Activated CD4-positive, alpha-beta memory T cell treated with anti-CD3 and anti-CD28 coated beads, Interleukin-2, amount 10 ng/mL, durations not matched to agents 7 days and 5 days (primary cell): ENCODE results near the gene LVRN. TPM values are rescaled to one million over a fixed set of nuclear protein-coding genes. Genes with fewer than 3 reads are reported as not detected.

Experiments used
- CTCF ChIA-PET: fragments of 350-600 bp; sonication (Branson Sonifier 250); formaldehyde crosslinking; loops from one replicate; lab custom pipeline; 2021; ENCODE audit warnings: antibody characterized with exemption, inconsistent platforms; lab: Charles Lee
- POLR2A ChIA-PET: fragments of 350-600 bp; sonication (Branson Sonifier 250); formaldehyde crosslinking; loops from one replicate; lab custom pipeline; 2021; ENCODE audit warnings: antibody characterized with exemption; lab: Charles Lee
- DNase-seq: peaks from one replicate; pipeline ENCODE4 v3.0.0-alpha.2; 2020
- H3K27ac Mint-ChIP-seq: one replicate; pipeline ENCODE4 v1.8.0; 2021; ENCODE audit warnings: mild to moderate bottlenecking, mixed read lengths
- H3K27me3 Mint-ChIP-seq: one replicate; pipeline ENCODE4 v1.8.0; 2021; ENCODE audit warnings: mixed read lengths
- H3K36me3 Mint-ChIP-seq: one replicate; pipeline ENCODE4 v1.8.0; 2021; ENCODE audit warnings: low read depth, mixed read lengths
- H3K4me1 Mint-ChIP-seq: one replicate; pipeline ENCODE4 v1.8.0; 2021; ENCODE audit warnings: mixed read lengths
- H3K4me3 Mint-ChIP-seq: one replicate; pipeline ENCODE4 v1.8.0; 2021; ENCODE audit warnings: mild to moderate bottlenecking, mixed read lengths
- H3K9me3 Mint-ChIP-seq: one replicate; pipeline ENCODE4 v1.8.0; 2021; ENCODE audit warnings: mixed read lengths
- total RNA-seq, 2 experiments: library from RNA; stranded (reverse); gene quantifications; one replicate each; pipeline ENCODE4 v1.2.3, GENCODE V29; 2021

LVRN gene
- total RNA-seq, 2 experiments from 2014 or later, result 0.13 TPM; not detected in 1

DNA sequence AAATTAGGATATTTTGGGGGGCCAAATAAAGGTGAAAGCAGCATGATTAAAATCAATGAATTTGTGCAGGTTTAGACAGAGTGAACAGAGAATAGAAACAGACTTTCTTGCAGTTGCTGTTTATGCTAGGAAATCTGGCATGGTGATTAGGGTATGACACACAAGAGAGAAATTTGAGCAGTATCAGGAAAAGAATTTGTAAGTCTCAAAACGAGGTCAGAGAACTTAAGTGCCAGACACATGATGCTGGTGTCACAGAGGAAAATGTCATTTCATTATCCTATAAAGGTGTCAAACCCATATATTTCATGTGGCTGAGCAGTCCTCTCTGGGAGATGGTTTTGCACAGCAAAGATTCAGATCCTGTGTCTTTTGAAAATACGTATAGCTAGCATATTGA lies 15.7 kb downstream of the LVRN start:
- H3K4me3 Mint-ChIP-seq, result no peak overlapping the region
- CTCF ChIA-PET, result no interaction called here

DNA sequence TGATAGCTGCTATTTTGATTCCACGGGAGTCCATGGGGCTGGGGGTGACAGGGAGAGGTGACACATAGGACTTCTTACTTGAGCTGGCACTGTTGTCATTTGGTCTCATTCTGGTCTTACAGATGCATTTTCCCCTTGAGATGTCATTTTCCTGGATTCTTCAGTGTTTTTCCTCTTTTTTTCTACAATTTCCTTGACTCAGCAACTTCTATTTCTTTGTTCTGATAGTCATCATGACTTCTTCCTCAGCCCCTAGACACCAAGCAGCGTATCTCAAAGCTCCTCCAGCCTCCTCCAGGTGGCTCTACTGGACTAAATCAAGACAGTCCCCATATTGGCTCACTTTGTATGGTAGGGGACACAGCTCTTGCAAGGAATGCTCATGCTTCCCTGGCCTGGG lies 16.5 kb downstream of the LVRN start:
- CTCF ChIA-PET, result no interaction called here
- H3K9me3 Mint-ChIP-seq, result no peaks in the 10 kb centered on the region
- no peak for DNase-seq
- no peak overlapping the region for H3K27ac Mint-ChIP-seq
- POLR2A ChIA-PET, result no interaction called here
- peaks cover 21% of the 10 kb centered on the region for H3K27me3 Mint-ChIP-seq
- peaks cover 9% of the 10 kb centered on the region for H3K4me1 Mint-ChIP-seq
- no peak overlapping the region for H3K4me3 Mint-ChIP-seq
- no peaks in the 10 kb centered on the region for H3K36me3 Mint-ChIP-seq

More for the DNA sequence above, 15.7 kb downstream of the LVRN start:
- no peaks in the 10 kb centered on the region for H3K9me3 Mint-ChIP-seq
- H3K27me3 Mint-ChIP-seq, result peaks cover 23% of the 10 kb centered on the region
- H3K27ac Mint-ChIP-seq, result no peak overlapping the region
- no peaks in the 10 kb centered on the region for H3K36me3 Mint-ChIP-seq
- peaks cover 9% of the 10 kb centered on the region for H3K4me1 Mint-ChIP-seq
- POLR2A ChIA-PET, result no interaction called here
- no peak for DNase-seq

DNA sequence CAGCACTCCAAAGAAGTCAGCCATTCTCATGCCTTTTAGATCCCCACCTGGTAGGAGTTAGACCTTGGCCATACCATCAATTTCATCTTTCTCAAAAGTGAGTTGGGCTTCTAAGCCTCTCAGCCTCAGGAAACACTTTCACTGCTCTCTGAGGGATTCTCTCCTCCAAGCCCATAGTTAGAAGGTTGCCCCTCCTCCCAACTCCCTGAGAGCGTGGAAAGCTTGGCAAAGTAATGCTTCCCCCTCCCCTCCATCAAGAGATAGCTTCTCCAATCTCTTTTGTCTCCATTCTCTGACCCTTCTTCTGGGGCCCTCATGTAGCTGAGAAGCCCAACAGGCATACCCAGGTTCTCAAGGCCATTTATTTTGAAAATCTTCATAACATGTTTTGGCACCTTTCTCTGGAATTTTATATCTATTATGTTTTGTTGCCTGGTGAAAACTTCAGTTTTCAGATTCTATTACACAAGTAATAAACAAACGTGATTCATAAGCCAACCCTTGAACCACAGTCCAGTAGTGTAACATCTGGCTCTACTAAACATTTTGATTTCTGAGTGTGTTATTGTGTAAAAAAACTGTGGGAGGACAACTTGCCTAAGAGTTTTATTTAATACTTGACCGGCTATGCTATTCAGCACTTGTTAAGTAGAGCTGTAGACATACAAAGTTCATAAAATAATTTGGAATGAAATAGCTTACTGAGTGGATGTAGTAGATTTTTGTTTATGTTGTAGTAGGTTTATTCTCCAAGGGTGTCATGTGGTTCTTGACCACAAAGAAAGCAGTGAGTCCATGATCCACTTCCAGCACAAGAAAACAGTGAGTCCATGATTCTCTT lies 17.1 kb downstream of the LVRN start:
- ChIA-PET CTCF (no interaction called here), POLR2A (no interaction called here)
- H3K27ac Mint-ChIP-seq, result no peak overlapping the region
- no peak for DNase-seq
- no peaks in the 10 kb centered on the region for H3K36me3 Mint-ChIP-seq
- H3K9me3 Mint-ChIP-seq, result no peaks in the 10 kb centered on the region
- H3K4me3 Mint-ChIP-seq, result no peak overlapping the region
- peaks cover 25% of the 10 kb centered on the region for H3K27me3 Mint-ChIP-seq
- H3K4me1 Mint-ChIP-seq, result peaks cover 9% of the 10 kb centered on the region

DNA sequence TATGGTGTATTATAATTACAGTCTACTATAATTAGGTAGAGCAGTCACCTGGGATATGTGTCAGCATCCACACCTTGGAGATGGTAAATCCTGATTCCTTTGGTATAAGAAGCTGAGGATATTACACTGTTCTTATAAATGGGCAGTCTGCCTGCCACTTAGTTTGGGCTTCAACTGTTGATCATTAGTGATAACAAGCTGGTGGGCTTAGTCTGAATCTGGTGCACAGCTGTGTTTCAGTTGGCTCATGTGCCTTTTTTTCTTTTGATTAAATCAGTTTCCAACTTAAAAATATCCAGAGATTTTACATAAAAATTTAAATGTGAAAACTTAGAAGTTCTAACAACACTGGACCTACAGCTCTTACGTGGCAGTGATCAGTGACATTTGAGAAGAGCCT lies 21.2 kb downstream of the LVRN start:
- peaks cover 2% of the 10 kb centered on the region for H3K4me1 Mint-ChIP-seq
- ChIA-PET POLR2A (no interaction called here), CTCF (no interaction called here)
- DNase-seq, result no peak
- no peaks in the 10 kb centered on the region for H3K9me3 Mint-ChIP-seq
- H3K27ac Mint-ChIP-seq, result no peak overlapping the region
- H3K27me3 Mint-ChIP-seq, result peaks cover 14% of the 10 kb centered on the region
- no peaks in the 10 kb centered on the region for H3K36me3 Mint-ChIP-seq
- H3K4me3 Mint-ChIP-seq, result no peak overlapping the region

DNA sequence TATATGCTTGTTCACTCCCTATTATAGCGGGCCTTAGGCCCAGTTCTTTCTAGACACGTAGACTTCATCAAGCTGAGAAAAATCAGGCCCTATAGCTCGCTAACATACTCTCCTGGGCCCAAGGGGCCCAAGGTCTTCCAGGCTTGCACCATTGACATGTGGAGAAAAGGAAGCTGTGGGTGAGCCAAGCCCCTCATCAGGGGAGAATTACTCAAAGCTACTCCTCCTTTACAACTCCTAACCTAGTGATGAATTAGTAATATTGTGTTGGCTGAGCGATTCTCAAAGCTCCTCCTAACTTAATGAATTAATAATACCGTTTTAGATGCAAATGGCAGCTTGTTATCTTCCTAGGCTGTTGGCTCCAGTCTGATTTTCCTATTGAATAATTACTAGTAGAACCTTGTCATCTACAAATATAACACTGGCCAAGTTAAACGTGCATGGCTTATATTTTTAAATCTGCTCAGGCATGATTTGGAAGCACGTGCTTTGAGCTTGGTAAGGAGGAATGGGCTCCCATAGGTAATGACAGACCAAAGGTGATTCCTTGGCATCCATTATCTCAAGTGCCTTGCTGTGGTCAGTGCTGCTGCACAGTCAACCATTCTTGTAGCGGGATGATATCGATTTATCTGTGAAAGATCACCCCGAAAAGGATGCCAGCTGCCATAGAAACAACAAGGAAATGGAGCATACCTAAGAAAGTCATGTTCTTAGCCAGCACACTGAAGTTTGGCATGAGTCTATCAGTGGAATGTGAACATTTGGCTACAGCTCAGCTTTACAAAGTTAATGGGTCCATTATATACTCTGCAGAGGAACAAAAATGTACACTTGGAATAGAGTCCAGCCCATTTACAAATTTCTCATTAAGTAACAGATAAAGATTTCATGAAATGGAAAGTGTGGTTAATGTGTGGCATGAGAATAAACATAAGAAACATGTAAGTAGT lies 23.8 kb downstream of the LVRN start:
- no peak overlapping the region for H3K4me3 Mint-ChIP-seq
- no peaks in the 10 kb centered on the region for H3K36me3 Mint-ChIP-seq
- H3K27me3 Mint-ChIP-seq, result peaks cover 7% of the 10 kb centered on the region
- H3K4me1 Mint-ChIP-seq, result no peaks in the 10 kb centered on the region
- H3K27ac Mint-ChIP-seq, result no peak overlapping the region
- ChIA-PET POLR2A (no interaction called here), CTCF (no interaction called here)
- no peak for DNase-seq
- H3K9me3 Mint-ChIP-seq, result no peaks in the 10 kb centered on the region

DNA sequence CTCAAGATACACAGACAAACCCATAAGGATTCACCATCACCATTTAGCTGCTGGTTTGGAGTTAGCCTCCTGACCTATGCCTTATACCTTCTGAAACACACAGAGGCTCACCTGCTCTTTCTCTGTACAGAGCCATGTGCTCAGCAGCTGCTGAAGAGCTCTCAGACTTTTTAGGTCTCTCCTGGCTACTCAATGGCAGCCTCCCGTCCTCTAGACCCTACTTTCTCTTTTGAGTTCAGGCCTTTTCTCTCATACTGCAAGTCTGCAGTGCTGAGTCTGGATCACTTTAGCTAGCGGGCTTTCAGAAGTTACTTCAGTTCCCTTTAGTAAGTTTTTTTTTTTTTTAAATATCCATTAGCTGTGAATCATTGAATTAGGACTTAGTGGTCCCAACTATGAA lies 25.7 kb downstream of the LVRN start:
- ChIA-PET POLR2A (no interaction called here), CTCF (no interaction called here)
- Mint-ChIP-seq H3K9me3 (no peaks in the 10 kb centered on the region), H3K27ac (no peak overlapping the region), H3K4me3 (no peak overlapping the region), H3K4me1 (no peaks in the 10 kb centered on the region), H3K36me3 (no peaks in the 10 kb centered on the region), H3K27me3 (peaks cover 18% of the 10 kb centered on the region)
- DNase-seq, result no peak

DNA sequence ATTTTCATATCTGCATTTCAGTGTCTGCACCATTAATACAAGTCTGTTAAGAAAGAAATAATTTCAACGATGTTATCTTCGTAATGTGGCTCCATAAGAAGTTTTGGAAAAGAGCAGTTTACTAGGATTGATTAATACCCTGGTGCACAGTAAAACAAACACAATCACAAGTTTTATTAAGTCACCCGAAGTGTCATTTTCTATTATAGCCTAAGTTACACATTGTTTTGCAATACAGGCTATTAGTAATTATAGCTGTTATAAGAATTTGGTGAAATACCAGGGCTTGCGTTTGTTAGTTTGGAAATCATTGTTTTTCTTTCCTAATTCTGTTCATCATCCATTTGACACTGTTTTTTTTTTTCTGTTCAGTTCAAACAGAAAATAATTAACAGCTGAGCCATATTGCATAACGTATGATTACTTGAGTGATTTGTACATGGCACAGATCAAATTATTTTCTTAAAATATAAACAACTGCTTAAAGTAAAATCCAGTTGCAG lies 30.6 kb downstream of the LVRN start:
- H3K4me3 Mint-ChIP-seq, result no peak overlapping the region
- POLR2A ChIA-PET, result no interaction called here
- no peaks in the 10 kb centered on the region for H3K9me3 Mint-ChIP-seq
- H3K36me3 Mint-ChIP-seq, result no peaks in the 10 kb centered on the region
- DNase-seq, result no peak
- no peak overlapping the region for H3K27ac Mint-ChIP-seq
- peaks cover 13% of the 10 kb centered on the region for H3K27me3 Mint-ChIP-seq
- H3K4me1 Mint-ChIP-seq, result no peaks in the 10 kb centered on the region
- CTCF ChIA-PET, result no interaction called here

DNA sequence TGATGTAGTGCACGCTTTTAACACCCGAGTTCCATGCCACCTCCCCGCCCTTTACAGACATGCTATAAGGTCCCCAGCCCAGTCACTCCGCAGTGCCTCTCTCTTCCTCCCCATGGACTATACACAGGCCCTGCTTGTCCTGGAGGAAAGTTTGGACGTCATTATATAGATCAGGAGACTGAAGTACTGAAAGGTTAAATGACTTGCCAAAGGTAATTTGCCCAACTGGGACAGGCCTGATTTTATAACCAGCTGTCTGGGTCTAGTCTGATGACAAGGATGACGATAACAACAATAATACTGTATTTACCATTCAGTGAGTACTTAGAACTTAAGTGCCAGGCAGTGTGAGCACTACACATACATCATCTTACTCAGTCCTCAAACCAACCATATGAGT lies 33.1 kb downstream of the LVRN start:
- Mint-ChIP-seq H3K4me1 (no peaks in the 10 kb centered on the region), H3K9me3 (no peaks in the 10 kb centered on the region), H3K27me3 (peaks cover 16% of the 10 kb centered on the region), H3K4me3 (no peak overlapping the region), H3K27ac (no peak overlapping the region), H3K36me3 (no peaks in the 10 kb centered on the region)
- no peak for DNase-seq
- POLR2A ChIA-PET, result no interaction called here
- CTCF ChIA-PET, result no interaction called here

DNA sequence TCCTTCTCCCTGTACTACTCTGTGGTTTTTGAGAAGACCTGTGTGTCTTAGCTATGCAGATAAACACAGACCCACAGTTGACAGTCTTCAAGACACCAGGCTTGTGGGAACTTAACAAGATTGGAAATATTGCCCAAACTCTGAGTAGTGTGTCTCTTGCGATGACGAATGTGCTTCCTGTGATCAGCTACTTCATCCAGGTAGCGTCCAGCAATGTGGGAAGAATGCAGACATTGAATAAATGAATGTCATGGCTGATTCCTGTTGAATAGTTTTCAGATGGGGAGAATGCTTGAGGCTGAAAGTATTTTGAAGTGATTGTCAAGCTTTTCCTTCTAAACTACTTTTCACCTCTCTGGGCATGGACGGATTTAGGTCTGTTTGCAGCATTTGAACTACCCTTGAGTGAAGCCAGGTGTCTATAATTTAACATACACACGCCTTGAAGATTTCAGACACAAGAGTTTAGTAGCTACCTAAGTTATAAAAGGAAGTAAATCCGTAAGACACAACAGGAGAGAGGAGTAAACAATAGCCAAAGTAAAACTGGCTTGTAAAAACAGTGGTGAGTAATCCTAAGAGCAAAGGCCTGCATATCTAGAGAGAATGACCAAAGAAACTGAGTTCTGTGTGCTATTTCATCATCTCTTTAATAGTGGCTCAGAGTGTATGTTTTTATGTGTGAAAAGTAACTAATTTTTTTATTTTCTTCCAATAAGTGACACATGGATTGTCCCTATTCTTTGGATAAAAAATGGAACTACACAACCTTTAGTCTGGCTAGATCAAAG lies 40.0 kb downstream of the LVRN start:
- no peaks in the 10 kb centered on the region for H3K36me3 Mint-ChIP-seq
- no peak for DNase-seq
- peaks cover 3% of the 10 kb centered on the region for H3K27me3 Mint-ChIP-seq
- no peak overlapping the region for H3K4me3 Mint-ChIP-seq
- no peaks in the 10 kb centered on the region for H3K4me1 Mint-ChIP-seq
- no peaks in the 10 kb centered on the region for H3K9me3 Mint-ChIP-seq
- ChIA-PET CTCF (no interaction called here), POLR2A (no interaction called here)
- H3K27ac Mint-ChIP-seq, result no peak overlapping the region

DNA sequence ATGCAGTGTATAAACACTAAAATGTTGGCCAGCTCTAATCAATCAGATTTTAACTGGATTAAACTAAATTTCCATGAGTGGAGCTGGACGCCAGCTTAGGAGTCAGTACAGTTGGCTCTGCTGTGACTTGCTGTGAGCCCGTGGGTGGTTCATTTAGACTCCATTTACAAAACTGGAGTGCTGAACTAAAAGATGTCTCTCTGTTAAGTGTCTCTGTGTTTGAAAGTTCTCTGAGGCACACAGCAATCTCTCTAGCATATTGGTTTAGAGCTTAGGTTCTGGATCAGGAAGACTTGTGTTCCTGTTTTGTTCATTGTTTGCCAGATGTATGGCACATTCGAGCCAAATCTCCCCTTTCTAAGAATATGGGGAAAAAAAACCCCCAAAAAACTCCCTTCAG lies 42.0 kb downstream of the LVRN start:
- ChIA-PET POLR2A (no interaction called here), CTCF (no interaction called here)
- no peaks in the 10 kb centered on the region for H3K36me3 Mint-ChIP-seq

DNA sequence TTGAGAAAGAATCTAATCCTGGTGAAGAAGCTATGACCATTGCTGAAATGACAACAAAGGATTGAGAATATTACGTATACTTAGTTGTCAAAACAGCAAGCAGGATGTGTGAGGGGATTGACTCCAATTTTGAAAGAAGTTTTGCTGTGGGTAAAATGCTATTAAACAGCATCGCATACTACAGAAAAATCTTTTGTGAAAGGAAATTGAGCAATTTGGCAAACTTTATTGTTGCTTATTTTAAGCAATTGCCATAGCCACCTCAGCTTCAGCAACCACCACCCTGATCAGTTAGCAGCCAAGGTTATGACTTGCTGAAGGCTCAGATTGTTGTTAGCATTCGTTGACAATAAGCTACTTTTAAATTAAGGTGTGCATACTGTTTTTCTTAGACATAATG lies 47.5 kb downstream of the LVRN start:
- Mint-ChIP-seq H3K9me3 (no peaks in the 10 kb centered on the region), H3K4me3 (no peak overlapping the region), H3K27me3 (peaks cover 16% of the 10 kb centered on the region), H3K4me1 (no peaks in the 10 kb centered on the region), H3K36me3 (no peaks in the 10 kb centered on the region), H3K27ac (no peak overlapping the region)
- no peak for DNase-seq
- POLR2A ChIA-PET, result no interaction called here
- CTCF ChIA-PET, result no interaction called here

More for the DNA sequence above, 42.0 kb downstream of the LVRN start:
- H3K9me3 Mint-ChIP-seq, result no peaks in the 10 kb centered on the region
- no peak overlapping the region for H3K4me3 Mint-ChIP-seq
- H3K4me1 Mint-ChIP-seq, result no peaks in the 10 kb centered on the region
- H3K27ac Mint-ChIP-seq, result no peak overlapping the region
- H3K27me3 Mint-ChIP-seq, result peaks cover 3% of the 10 kb centered on the region
- no peak for DNase-seq

DNA sequence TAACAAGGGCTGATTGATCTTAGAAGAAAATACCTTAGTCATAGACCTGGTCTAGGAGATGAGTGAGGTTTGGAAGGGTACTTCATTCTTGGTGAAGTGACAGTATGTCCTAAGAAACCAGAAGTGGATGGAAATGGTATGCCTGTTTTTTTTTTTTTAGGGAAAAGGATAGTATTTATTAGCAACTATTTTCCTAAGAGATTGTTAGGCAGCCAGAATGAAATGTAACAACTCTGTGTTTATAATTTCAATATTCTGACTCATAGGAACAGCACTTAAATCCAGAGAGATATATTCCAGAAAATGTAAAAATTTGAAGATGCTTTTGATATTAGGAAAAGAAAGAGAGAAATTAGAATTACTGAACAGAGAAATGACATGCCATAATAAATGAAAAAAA lies 48.8 kb downstream of the LVRN start:
- Mint-ChIP-seq H3K9me3 (no peaks in the 10 kb centered on the region), H3K36me3 (no peaks in the 10 kb centered on the region), H3K27ac (no peak overlapping the region), H3K4me1 (no peaks in the 10 kb centered on the region), H3K4me3 (no peak overlapping the region), H3K27me3 (peaks cover 16% of the 10 kb centered on the region)
- no peak for DNase-seq
- POLR2A ChIA-PET, result no interaction called here
- CTCF ChIA-PET, result no interaction called here
